H1 (cell line): Measurements from ENCODE around the gene SPOCK1. TPM values are rescaled to one million over a fixed set of nuclear protein-coding genes. Genes with fewer than 3 reads are reported as not detected.

ENCODE experiments used
- RFX5 ChIP-seq: IDR thresholded peaks from 2 replicates; pipeline ENCODE4 v1.6.1; 2011; ENCODE audit warnings: low read depth, low read length, improper control_type of control experiment, borderline replicate concordance
- polyA plus RNA-seq, 7 experiments: library from polyadenylated mRNA; depleted of rRNA in 3 of 7; stranded (reverse) in 5 of 7; unstranded in 2 of 7; fragments of >200 nt in 5 of 7; fragments of 200-250 nt in 2 of 7; gene quantifications; 1 replicate in 5 of 7; 2 replicates in 1 of 7; 4 replicates in 1 of 7; pipeline versions ENCODE4 v1.2.1 to v1.2.3, GENCODE V29; 2011 to 2013; ENCODE audit warnings: missing spikeins in 2 of 7, mixed read lengths in 2 of 7
- total RNA-seq: library from RNA; stranded (reverse); fragmentation: NEBNext Ultra II Directional; extraction: Animal tissue kit (Norgen Biotek cat#: 25700); gene quantifications from 2 replicates; pipeline ENCODE4 v1.2.1, GENCODE V29; 2021

Gene SPOCK1
- total and polyA plus RNA-seq, 2 of the 8 experiments (the other 6 are each of a cell fraction or from before 2014, with no cell fraction given): 6.9 to 18.1 TPM

DNA sequence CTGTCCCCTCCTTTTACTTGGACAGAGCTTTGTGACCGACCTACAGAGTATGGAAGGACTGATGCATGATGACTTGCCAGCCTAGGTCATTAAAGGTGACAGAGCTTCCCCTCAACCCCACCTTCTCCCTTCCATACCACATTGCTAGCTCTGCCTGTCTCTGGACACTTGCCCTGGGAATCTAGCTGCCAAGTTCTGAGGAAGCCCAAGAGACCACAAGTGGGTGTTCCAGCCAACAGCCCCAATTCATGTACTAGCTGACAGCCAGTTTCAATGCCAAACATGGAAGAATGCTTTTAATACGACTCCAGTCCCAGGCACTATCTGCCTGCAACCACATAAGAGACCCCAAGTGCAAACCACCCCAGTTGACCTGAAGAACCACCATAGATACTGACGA, 477.1 kb downstream of the SPOCK1 start (continued):
- no peak for TF ChIP-seq RFX5
